Spleen (tissue), 7 donors: Measurements from ENCODE around the gene DENND1A.

Source experiments
- POLR2A ChIP-seq, 3 donors: fragments of 450-650 bp; IDR thresholded peaks; one replicate each; pipeline ENCODE4 v1.5.1; 2017; ENCODE audit warnings: antibody characterized with exemption in 3 of 3, mild to moderate bottlenecking in 1 of 3
- POLR2AphosphoS5 ChIP-seq, 3 donors: sonication (generic); formaldehyde crosslinking; IDR thresholded peaks; one replicate each; pipeline ENCODE4 v1.5.1; 2017; ENCODE audit warnings: antibody characterized with exemption in 3 of 3
- TF ChIP-seq, protein P1 (sequence below), 11 experiments: fragments of 200-600 bp in 7 of 11; fragments of 450-650 bp in 4 of 11; sonication (generic) in 4 of 11; IDR thresholded peaks in 8 of 11; conservative IDR thresholded peaks in 3 of 11; 1 replicate in 7 of 11; 2 replicates in 4 of 11; pipeline versions ENCODE4 v1.4.0 to v1.8.0; 2016 to 2021; ENCODE audit warnings: antibody characterized with exemption in 11 of 11, inconsistent platforms in 4 of 11, mild to moderate bottlenecking in 1 of 11
- donor health status: DM: no; HTN: no; CAD: no; lungs with moderate emphysema.
- donor health status: DM: no; HTN: no; CAD: no.
- donor health status: DM: no; HTN: no; CAD: no.

DNA sequence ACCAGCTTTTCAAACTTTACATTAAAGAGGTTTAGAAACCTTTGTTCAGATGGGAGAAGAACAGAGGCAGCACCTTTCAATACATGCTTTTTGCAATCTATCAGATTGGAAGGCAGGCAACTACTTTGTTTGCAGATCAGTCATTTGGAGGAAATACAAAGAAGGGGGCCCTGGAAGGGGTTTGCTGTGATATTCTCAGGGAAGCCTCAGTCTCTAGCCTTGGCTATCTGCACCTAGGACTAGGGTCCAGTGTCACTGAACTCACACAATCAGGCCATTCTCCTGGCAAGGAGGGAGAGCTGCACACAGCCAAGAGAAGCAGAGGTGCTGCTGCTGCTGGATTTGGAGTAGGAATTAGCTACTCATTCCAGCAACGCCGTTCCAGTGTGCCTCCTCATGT, 494.5 kb downstream of the DENND1A start:
- TF ChIP-seq, protein P1, sequence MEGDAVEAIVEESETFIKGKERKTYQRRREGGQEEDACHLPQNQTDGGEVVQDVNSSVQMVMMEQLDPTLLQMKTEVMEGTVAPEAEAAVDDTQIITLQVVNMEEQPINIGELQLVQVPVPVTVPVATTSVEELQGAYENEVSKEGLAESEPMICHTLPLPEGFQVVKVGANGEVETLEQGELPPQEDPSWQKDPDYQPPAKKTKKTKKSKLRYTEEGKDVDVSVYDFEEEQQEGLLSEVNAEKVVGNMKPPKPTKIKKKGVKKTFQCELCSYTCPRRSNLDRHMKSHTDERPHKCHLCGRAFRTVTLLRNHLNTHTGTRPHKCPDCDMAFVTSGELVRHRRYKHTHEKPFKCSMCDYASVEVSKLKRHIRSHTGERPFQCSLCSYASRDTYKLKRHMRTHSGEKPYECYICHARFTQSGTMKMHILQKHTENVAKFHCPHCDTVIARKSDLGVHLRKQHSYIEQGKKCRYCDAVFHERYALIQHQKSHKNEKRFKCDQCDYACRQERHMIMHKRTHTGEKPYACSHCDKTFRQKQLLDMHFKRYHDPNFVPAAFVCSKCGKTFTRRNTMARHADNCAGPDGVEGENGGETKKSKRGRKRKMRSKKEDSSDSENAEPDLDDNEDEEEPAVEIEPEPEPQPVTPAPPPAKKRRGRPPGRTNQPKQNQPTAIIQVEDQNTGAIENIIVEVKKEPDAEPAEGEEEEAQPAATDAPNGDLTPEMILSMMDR (IDR thresholded peaks at IDR 0.05 in 8 of 11, conservative IDR thresholded peaks at IDR 0.05 in 3 of 11) = no peak
- TF ChIP-seq POLR2AphosphoS5 (IDR thresholded peaks at IDR 0.05) (no peak), POLR2A (IDR thresholded peaks at IDR 0.05) (no peak)
